Dermis blood vessel endothelial cell (primary cell): ENCODE results near the gene ONECUT3. TPM values are rescaled to one million over a fixed set of nuclear protein-coding genes. Genes with fewer than 3 reads are reported as not detected.
"Not testable (repeated sequence)": the region's sequence is repeated elsewhere in the genome, so short reads cannot be mapped to it uniquely, and the experiment has no call there.

ENCODE experiments used
- DNase-seq: peaks from one replicate; pipeline ENCODE4 v3.0.0; 2010
- total RNA-seq: library from RNA; depleted of rRNA; stranded (reverse); fragments of >200 nt; gene quantifications from 2 replicates; pipeline ENCODE4 v1.2.3, GENCODE V29; 2014

ONECUT3 gene
- total RNA-seq, 1 donor from 2014 or later: not detected

- DNase-seq: not testable (repeated sequence)
Measured at GRCh38 chr19:1797313-1797712, 44.0 kb downstream of the ONECUT3 start.

GRCh38 chr19:1799695-1800342 lies 46.5 kb downstream of the ONECUT3 start:
- DNase-seq: no peak

GRCh38 chr19:1804858-1805257 lies 51.6 kb downstream of the ONECUT3 start:
- no peak for DNase-seq

DNA sequence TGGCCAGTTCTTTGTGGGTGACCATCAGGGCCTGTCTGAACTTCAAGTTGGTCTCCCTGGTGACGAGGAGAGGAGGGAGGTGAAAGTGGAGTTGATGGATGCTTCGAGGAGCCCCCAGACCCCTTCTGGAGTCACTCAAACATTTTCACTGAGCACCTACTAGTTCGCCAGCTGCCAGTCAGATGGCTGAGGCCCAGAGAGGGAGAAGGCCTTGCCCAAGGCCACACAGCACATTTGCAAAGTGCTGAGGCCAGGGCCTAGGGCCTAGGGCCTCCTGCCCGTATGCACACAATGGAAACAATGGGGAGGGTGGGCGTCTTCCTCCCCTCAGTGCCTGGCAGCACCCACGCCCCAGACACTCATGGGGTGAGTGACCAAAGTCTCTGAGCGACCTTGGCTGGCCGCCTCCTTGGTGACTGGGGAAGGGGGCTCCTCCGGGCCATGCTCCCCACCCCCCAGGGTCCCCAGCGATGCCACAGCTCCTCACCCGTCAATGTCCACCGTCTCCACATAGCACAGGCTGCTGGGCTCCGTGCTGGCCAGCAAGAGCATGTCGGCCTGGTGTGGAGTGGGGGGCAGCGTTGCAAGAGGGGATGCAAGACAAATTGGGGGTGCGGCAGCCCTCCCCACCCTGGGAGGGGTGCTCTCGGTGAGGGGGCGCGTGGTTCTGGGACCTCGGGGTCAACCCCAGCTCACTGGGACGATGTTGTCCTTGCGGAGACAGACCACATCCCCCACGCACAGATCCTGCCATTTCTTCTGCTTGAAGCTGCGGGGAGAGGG lies 52.3 kb downstream of the ONECUT3 start:
- no peak for DNase-seq

GRCh38 chr19:1806184-1807029 lies 53.1 kb downstream of the ONECUT3 start:
- no peak for DNase-seq

DNA sequence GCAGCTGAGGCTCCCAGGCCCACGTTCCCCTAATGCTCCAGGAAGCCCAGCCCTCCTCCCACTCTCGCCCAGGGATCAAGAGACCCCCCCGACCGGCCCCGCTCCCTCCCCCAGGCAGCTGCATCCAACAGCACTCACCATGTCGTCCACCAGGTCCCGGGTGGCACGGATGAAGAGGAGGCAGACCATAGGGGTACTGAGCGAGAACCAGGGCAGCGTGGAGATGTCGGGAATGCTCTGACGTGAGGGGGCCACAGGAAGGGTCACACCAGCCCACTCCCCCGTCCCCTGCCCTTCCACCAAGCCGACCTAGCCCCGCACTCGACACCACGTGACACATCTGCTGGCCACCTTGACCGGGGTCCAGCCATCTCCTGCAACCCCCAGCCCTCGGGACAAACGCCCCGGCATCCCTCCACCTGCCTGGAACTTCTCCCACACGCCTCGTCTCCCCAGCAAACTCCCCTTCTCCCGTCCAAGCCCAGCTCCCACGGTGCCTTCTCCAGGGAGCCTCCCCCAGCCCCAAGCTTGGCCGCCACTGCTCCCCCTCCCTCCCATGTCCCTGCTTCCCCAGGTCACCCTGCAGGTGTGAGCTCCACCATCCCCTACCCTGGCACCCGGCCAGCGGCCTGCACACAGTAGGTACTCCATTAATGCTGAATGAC lies 53.9 kb downstream of the ONECUT3 start:
- DNase-seq: no peak

DNA sequence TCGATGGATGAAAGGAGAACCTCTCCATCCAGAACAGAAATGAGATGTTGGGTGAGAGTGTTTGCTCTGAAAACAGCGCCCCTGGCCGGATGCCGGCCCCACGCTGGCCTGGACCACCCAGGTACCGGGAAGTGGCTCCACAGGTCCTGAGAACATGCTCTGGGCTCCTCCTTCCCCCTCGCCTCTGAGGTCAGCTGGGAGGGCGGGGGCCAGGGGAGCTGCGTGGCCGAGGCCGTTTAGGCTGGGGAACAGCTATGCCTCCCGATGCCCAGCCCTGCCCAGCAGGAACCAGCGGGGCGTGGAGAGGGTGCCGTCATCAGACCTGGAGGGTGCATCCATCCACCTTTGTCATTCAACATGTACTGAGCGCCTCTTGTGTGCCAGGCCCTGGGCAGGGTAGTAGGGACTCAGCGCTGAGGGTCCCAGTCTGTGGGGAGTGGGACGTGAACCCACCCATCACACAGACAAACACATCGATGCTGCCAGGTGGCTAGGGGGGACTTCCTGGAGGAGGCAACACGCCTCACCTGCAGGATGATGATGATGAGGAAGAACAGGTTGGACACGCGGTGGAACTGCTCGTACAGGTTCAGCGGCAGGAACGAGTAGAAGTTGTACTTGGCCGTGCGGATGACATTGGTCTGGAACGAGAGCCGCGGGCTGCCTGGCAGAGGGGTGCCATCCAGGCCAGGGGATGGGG lies 54.5 kb downstream of the ONECUT3 start:
- no peak for DNase-seq

- no peak for DNase-seq
Measured at GRCh38 chr19:1808395-1808731, 55.1 kb downstream of the ONECUT3 start.

DNA sequence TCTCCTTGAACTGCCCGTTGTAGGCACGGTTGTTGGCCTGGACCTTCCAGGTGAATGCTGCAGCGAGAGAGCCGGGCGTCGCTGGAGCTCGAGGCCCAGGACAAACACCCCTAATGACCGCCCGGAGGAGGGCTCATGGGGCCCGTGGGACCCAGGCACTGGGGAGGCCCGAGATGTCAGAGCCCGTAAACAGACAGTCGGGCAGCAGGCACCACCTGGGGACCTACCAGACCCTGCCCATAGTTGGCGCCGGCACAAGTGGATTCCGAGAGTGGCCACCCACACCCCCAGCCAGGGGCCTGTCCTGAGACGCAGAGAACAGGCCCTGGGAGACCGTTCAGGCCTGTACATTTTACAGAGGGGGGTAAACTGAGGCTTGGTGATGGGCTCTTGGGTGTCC lies 56.4 kb downstream of the ONECUT3 start:
- no peak for DNase-seq

DNA sequence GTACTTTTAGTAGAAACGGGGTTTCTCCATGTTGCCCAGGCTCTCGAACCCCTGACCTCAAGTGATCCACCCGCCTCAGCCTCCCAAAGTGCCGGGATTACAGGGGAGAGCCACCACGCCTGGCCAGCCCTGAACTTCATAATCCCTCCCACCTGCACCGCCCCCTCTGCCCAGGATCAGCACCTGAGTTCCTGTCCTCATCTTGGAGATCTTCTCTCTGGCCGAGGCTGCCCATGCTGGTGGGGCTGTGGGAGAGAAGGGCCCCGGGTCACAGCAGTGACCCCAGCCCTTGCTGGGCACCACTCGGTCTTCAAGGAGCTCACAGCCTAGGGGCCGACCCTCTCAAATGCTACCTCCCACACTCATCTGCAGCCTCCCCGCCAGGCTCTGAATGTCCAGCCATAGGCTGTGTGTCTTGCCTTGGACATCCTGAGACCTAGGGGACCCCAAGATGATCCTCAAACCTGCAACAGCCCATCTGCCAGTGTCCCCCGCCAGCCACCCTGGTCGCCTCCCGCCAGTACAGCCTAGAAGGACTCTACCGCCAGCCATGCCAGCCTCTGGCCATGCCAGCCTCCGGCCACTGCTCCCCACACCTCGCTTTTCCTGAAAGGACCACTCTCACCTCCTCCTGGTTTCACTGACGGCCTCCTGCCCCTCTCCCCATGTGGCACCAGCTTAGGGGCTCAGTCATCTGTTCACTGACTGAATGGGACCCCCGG lies 57.3 kb downstream of the ONECUT3 start:
- no peak for DNase-seq

DNA sequence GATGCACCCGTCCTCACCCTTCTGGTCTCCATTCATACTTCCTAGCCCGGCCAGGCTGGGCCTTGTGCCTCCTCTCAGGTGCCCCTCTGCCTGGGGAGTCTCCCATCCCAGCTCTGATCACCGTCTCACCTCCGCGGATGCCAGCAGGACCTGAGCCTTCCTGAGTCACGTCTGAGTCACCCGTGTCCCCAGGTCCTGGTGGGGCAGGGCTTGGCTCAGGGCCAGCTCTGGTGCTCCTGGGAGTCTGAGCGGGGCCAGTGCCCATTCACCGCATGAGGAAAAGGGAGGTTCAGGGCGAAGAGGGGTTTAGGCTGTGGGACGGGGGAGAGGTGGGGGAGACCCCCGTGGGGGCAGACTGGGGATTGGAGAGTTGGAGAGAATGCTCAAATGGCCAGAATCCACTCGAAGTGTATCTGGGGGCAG lies 58.2 kb downstream of the ONECUT3 start:
- DNase-seq: peak; percentile 58

DNA sequence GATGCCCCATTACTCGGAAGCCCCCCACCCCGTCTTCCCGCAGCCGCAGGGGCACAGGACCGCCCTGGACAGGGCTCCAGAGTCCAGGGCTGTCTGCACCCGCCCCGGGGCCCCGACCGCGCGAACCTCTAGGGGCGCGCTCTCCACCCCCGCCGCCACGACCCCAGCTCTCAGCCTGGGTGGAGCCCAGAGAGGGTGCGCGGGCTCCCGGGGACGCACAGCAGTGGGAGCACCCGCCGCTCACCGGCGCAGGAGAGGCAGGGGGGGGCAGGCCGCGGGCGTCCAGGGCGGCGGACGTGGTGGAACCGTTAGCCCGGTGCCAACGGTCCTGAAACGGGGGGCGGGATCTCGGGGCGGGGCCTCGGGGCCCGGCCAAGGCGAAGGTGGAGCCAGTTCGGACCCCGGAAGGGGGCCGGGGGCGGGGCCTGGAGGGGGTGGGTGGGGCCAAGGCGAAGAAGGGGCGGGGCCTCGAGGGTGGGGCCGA lies 58.7 kb downstream of the ONECUT3 start, which contains the start of gene ATP8B3:
TSS of gene ATP8B3 (minus strand) at position 335 of the 484 bp plus-strand sequence. CDS start 540 bp downstream, outside the sequence.
- DNase-seq: no peak

- peak; percentile 85 for DNase-seq
Measured at GRCh38 chr19:1812426-1813191, 59.3 kb downstream of the ONECUT3 start.

DNA sequence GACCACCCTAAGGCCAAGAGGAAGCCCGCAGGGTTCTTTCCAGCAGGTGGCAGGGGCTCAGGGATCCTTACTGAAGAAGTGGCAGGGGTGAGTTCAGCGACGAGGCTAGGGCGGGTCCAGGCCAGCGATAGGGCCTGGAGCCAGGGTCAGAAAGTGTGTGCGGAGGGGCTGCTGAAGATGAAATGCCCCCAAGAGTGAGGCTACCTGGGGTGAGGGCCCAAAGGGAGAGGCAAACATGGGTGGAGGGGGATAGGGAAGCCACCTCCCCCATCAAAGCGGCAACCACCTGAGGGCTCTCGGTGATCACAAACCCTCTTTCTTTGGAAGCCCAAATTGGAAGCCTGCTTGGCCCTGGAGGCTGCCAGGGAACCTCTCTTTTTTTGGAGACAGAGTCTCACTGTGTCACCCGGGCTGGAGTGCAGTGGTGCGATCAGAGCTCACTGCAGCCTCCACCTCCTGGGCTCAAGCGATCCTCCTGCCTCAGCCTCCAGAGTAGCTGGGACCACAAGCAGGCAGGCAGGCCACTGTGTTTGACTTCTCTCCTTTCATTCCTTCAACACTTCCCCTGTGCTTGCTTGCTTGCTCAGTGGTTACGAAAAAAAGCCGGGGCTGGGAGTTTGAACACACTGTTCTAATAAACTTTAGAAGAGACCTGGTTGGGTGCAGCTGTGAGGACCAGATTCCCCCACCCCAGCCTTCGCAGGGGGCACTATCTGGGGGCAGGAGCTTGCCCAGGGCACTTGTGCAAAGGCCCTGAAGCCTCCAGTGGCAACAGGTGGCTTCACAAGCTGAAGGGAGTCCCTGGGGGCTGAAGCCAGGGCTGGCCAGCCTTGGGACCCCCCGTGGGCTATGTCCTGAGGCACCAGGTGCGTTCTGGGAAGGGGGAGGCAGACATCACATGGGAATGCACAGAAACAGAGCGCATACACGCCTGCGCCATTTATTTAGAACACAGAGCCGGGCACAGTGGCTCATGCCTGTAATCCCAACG lies 60.2 kb downstream of the ONECUT3 start:
- DNase-seq: no peak

DNA sequence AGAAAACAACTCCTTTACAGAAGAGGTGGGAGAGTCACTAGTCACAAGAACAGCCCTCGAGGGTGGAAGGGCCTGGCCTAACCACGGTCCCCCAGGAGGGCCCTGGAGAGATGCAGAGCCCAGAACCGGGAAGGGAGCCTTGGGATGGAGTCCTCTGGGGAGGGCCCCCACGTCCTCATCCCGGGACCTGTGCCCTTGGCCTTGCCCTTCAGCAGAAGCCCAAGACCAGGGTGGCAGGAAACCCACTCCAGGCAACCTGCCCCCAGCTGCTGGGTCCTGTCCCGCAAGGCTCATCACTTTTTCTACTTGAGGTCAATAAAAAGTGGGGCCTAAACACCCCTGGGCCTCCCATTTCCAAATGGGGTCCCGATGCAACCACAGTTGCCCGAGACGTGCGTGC lies 61.1 kb downstream of the ONECUT3 start:
- DNase-seq: no peak

- DNase-seq: no peak
Measured at GRCh38 chr19:1814833-1815604, 61.7 kb downstream of the ONECUT3 start.

DNA sequence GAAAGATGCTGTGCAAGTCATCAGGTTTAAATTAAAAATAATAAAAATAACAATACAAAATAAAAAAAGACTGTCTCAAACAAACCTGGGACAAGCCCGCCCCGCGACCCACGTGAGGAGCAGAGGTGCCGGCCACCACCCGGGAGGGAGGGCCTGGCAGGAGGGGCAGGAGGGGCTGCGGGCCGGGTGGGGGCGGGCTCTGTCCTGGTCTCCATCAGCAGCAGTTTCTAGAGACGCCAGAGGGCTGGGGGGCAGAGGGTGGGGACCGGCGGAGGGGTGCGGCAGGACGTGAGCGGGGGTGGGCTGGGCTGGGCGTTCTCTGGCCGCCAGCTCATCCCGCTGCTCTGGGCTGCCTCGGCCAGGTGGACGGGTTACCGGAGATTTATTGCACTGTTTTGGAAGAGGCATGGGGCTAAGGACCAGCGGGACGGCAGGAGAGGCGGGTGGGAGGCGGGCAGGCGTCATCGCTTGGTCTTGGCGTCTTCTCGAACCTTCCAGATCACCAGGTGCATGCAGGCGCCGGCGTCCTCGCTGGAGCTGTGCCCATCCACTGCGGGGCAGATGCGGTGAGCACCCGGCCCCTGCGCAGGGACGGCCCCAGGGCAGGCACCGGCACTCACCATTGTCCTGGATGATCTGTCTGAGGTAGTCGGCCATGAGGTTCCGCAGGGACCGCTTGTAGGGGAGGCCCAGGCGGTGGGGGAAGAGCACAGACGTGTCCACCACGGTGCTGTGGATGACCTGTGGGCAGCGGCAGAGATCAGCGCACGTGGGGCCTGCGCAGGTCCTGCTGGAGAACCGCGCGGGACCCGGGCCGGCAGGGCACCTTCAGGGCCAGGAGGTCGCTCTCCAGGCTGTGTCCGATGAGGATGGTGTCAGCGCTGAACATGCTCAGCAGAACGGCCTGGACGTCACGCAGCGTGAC lies 62.6 kb downstream of the ONECUT3 start:
- no peak for DNase-seq
